HG02588 (cell line): Measurements from ENCODE around the gene SLC16A6.
"Not testable (repeated sequence)": the region's sequence is repeated elsewhere in the genome, so short reads cannot be mapped to it uniquely, and the experiment has no call there.

Experiments
- ATAC-seq: cut with Tn5 transposase; IDR thresholded peaks from one replicate; pipeline ENCODE4 v1.9.1; 2021; ENCODE audit warnings: mild to moderate bottlenecking, moderate library complexity; ENCODE audit not compliant: unreplicated experiment

Gene SLC16A6

DNA sequence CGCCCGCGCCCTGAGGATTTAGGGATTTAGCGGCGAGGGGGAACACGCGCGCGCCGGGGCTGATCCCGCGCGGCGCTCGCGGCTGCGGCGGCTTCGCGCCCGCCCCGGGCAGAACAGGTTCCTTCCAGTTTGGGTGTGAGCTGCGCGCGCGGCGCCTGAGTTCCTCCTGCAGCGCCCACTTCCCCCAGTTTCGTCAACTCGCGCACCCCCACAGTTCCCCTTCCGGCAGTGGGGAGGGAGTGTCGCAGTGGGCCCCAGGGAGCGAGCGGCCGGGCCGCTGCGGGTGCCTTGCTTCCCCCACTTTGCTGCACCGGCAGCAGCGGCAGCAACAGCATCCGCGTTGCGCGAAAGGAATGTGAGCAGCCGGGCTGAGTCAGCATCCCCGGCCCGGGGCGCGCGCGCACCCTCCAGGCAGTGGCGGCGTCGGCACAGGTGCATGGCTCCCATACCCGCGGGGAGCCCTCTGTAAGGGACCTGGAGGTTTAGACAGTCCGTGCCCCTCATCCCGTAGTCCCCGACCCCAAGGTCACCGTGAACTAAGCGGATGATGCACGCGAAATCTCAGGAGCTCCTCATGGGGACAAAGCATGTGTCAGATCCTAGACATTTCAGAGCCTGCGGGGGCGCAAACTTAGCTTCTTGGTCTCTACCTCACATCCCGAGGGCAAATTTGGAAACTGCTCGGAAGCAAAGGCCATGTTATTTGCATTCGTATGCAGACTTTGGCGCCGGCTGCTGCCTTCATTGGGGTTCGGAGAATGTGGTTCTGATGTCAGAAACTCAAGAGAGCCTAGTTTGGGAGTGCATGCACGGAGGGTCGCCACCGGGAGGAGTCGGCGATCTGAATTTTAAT is 1.1 kb upstream of the SLC16A6 start:
- ATAC-seq = peak; percentile 60

DNA sequence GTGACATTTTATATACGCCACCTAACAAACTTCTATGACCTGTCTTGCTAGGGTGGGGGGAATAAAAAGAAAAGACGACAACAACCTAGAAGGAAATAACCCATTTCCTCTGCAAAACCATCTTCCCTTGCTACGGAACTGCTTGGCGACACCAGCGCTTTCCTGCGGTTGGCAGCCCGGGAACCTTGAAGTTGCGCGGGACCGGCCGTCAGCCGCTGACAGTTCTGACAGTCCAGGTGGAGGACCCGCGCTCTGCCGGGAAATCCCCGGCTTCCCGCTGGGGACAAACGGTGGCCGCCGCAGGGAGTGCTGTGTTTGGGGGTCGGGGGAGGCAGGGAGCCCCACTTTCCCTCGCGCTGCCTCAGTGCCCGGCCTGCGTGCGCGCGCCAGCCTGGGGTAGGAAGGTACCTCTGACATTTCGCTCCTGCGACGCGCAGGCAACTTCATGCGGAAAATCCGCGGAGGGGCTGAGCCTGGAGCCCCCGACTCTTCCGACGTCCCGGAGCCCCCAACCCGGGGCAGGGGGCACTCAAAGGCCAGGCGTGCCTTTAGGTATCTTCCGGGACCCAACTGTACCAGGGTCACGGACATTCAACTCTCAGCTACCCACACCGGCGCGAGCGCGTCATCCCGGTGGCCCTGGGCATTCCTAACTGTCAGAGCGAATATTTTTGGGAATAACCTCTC is 516 bp downstream of the SLC16A6 start:
- no peak for ATAC-seq

DNA sequence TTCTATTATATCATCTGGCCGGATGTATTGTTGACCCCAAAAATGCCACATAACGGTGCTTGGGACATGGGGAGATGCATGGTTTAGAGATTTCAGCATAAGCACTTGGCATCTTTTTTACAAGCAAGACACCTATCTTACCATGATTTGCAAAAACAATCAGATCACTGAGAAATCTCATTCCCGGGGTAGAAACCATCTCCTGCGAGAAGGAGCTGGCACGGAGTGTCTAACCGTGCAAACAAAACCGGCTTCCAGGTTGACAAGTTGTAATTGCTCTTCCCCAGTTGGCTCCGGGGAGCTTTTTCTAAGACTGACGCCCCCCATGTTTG is 1.0 kb downstream of the SLC16A6 start:
- no peak for ATAC-seq

DNA sequence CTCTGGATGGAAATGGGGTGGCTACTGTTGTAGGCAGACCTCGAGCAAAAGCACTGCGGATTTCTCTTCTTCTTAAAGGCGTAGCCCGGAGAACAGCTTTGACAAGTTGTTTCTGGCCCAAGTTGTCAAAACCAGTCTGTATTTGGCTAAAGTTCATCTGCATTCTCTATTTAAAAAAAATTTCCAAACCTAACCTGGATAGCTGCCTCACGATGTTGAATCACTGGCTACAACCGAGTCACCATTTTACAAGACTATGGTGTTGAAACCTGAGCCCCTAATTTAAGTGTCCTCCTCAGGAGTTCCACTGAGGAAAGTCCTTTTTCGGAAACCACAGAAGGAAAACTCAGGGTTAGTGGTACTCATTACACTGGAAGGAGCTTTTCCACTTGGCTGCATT is 1.5 kb downstream of the SLC16A6 start:
- no peak for ATAC-seq

DNA sequence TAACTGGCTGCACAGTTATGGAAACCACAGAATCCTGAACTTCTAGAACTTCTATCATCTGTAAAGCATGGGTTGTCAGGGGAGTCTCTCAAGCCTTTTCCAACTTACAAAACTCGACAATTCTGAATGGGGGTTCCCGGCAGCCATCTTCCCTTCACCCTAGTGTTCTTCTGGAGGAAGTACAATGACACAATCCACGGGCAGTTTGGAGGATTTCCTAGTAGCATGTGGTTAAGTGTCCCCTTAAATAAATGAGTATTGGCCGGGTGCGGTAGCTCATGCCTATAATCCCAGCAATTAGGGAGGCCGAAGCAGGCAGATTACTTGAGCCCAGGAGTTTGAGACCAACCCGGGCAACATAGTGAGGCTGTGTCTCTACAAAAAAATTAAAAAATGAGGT is 2.1 kb downstream of the SLC16A6 start:
- ATAC-seq = no peak

DNA sequence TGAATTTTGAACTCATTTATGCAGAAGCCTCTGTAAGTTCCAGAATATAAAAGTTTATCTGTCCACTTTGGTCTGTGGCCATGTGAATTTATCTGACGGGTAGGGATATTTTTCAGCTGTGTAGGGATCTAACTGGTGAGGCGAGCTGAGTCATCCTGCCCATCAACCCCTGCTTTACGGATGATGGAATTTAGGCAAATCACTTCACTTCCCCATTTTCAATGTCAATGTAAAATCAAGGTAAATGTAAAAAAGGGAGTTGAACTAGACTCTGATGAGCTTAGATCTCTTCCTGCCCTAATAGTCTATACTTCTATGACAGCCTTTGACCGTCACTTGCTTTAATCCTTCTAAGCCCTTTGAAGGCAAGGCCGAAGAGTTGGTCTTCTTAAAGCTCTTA is 2.6 kb downstream of the SLC16A6 start:
- ATAC-seq = no peak

DNA sequence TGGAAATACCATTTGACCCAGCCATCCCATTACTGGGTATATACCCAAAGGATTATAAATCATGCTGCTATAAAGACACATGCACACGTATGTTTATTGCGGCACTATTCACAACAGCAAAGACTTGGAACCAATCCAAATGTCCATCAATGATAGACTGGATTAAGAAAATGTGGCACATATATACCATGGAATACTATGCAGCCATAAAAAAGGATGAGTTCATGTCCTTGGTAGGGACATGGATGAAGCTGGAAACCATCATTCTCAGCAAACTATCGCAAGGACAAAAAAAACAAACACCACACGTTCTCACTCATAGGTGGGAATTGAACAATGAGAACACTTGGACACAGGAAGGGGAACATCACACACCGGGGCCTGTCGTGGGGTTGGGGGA is 9.0 kb downstream of the SLC16A6 start:
- not testable (repeated sequence) for ATAC-seq

DNA sequence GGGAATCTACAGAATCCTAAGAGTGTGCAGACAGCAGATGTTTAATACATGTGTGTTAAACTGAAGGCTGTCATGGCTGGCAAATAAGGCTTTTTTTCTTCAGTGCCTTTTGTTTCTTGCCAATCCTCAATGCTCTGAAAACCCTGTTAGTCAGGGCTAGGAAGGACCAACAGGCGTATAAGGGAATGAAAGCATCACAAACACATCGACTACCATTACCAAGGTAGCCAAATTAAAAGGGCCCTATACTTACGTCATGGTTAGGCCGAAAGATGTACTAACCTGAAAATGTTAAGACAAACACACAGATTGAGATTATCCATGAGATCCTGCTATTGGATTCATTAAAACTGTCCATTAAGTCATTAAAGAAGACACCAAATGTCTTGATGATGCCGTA is 13.1 kb downstream of the SLC16A6 start:
- no peak for ATAC-seq

DNA sequence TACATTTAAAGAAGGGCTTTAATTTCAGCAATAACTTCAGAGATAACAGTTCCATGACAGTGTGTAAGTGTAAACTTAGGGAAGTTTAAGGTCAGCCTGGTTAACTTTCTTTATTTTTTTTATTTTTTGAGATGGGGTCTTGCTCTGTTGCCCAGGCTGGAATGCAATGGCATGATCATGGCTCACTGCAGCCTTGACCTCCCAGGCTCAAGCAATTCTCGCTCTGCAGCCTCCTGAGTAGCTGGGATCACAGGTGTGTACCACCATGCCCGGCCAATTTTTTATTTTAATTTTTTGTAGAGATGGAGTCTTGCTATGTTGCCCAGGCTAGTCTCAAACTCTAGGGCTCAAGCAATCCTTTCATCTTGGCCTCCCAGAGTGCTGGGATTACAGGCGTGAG is 14.6 kb downstream of the SLC16A6 start:
- ATAC-seq = not testable (repeated sequence)

DNA sequence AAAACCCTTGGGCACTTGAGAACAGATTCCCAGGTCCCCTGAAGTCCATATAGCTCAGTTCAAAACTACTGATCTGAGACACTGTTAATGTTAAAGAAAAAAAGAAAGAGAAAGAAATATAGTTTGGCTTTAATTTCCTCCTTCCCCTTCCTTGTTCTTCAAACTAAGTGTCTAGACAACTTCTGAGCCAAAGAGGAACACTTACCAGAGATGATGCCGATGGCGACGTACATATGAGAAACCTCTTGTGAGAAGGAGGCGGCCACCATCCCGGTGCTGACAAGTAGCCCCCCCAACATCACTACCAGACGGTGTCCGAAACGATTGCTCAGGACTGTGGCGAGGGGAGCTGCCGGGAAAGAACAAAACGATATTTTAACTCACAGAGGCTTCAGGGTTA is 17.2 kb downstream of the SLC16A6 start:
- no peak for ATAC-seq

DNA sequence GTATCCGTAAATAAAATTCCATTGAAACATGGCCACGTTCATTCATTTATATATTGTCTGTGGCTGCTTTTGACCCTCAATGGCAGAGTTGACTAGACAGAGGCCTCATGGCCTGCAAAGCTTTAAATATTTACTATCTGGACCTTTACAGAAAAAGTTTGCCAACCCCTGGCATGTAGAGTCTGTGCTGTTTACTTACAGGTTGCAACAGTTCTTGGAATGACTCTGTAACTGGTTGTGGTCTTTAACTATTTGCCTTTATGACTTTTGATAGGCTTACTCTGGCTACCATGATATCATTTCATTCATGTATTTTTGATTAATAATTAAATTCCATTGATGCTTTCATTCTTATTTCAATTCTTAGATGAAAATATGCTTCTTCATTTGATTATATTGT is 25.1 kb downstream of the SLC16A6 start:
- ATAC-seq = not testable (repeated sequence)

DNA sequence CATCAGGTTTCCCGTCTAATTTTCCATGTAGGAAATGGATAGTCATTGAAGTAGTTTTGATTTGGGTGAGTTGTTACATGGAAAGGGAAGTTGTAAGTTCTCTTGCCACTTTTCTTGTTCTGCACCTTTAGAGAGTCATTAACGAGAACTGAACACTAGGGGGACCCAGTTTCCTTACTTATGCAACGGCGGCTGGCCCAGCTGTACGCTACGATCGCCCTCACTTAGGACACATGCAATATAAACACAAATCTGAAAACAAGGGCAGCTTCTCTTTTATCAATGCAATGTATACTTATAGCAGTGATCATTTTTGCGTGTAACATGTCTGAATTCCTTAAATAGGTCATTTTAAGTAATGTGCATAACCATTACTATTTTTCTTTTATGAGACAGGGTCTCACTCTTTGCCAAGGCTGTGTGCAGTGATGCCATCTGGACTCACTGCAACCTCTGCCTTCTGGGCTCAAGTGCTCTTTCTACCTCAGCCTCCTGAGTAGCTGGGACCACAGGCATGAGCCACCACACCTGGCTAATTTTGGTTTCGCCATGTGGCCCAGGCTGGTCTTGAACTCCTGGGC is 27.7 kb downstream of the SLC16A6 start:
- ATAC-seq = peak; percentile 32

DNA sequence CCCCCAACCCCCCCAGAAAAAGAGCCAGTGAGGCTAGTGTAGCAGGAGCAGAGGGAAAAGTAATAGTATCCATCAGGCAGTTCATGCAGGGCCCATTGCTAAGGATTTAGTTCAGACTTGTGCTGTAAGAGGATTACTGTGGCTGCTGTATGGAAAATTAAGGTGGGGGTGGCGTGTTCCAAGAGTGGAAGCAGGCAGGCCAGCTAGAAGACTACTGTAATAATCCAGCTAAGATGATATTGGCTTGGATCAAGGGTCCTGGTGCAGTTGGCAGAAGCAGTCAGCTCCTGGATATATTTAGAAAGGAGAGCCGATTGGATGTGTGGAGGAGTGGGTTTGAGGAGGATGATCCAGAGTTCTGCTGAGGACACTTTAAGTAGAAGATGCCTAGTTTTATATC is 28.5 kb downstream of the SLC16A6 start:
- ATAC-seq = not testable (repeated sequence)

DNA sequence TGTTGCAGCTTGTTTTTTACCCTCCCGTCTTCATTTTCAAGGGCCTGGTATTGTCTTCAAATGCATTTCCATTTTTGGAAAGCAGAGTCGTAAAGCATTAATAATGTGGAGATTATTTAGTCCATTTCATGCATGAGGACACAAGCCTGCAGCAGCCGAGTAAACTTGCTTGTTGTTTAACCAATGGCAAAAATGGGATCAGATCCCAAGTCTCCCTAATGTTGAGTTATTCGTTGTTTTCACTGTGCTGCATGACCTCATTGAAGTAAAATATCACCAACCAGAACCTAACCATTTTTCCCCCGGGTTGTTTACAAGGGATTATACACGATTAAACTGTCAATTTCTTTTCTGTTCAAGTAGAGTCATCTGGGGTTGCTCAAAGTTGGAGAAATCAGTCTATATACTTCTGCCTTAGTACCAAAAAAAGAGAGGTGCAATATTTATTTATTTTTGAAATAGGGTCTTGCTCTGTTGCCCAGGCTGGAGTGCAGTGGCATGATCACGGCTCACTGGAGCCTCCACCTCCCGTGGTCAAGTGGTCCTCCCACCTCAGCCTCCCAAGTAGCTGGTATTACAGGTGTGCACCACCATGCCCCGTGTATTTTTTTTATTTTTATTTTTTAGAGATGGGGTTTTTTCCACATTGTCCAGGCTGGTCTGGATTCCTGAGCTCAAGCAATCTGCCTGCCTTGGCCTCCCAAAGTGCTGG is 30.7 kb downstream of the SLC16A6 start:
- no peak for ATAC-seq

DNA sequence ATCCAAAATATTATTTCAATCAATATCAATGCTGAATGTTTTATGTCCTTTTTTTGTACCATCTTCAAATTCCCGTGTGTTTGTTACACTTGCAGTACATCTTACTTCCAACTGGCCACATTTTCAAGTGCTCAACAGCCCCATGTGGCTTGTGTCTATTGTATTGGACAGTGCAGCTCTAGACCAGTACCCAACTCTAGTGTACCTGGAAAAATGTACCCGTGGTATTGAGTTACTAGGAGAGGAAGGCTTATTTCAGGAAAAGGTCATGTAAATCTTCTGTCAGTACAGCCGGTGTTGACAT is 31.3 kb downstream of the SLC16A6 start:
- not testable (repeated sequence) for ATAC-seq

DNA sequence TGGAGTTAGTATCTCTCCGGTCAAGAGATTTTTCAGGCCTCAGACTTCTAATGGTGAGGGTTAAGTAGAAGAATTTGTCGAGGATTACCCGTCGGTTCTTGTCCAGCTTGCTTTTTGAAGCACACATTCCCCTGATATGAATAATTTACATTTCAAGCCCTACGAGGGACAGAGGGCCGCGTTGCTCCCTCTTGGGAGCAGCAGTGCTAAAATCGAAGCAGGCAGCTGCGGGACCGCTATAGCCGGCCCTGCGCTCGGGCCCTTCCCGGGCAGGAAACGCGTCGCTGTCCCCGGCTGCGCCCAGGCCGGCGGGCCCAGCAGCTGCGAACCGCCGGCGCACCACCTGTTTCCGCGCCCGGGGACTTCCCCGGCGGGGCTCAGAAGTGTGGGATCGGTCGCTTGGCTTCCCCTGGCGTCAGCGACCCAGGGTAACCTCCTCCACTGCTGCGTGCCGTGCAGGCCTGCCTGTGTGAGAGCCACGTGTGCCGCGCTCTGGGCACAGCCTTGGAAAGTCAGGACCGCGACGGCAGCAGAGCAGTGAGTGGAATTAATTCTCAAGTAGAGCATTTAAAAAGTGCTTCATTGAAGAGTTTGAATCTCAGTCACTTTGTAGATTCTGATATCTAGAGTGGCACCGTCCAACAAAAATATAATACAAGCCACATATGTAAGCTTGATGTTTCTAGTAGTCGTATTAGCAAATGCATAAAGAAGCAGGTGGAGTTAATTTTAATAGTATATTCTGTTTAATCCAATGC is 31.9 kb downstream of the SLC16A6 start:
- ATAC-seq = peak; percentile 94

DNA sequence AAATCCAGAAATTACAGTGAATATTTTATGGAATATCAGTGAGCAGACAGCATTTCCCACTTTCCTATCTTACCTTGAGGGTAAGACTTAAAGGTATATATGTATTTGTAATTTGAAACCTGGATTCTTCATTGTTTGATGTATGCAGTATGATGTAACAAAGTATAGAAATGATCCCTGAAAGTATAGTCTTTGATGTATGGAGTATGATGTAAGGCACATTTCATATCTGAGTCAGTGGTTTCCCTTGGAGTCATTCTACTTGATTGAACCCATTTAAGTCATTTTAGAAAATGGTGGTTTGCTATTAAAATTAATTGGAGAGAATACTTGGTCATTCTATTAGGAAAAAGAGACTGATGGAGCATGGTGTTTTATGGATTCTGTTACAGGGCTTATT is 33.0 kb downstream of the SLC16A6 start:
- no peak for ATAC-seq

DNA sequence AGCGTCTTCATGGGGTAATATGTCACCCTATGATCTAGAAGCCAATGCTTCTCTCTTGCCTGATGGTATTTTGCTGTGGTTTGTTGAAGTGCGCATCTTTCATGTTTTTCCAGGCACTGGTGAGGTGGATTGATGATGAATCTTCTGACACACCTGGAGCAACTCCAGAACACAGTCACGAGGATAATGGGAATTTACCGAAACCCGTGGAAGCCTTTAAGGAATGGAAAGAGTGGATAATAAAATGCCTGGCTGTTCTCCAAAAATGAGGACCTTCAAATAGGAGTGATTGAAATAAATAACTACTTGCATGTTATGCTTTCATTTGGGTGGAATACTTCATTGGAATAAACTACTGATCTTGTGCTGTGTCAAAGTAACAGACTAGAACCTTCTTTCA is 34.2 kb downstream of the SLC16A6 start:
- not testable (repeated sequence) for ATAC-seq

DNA sequence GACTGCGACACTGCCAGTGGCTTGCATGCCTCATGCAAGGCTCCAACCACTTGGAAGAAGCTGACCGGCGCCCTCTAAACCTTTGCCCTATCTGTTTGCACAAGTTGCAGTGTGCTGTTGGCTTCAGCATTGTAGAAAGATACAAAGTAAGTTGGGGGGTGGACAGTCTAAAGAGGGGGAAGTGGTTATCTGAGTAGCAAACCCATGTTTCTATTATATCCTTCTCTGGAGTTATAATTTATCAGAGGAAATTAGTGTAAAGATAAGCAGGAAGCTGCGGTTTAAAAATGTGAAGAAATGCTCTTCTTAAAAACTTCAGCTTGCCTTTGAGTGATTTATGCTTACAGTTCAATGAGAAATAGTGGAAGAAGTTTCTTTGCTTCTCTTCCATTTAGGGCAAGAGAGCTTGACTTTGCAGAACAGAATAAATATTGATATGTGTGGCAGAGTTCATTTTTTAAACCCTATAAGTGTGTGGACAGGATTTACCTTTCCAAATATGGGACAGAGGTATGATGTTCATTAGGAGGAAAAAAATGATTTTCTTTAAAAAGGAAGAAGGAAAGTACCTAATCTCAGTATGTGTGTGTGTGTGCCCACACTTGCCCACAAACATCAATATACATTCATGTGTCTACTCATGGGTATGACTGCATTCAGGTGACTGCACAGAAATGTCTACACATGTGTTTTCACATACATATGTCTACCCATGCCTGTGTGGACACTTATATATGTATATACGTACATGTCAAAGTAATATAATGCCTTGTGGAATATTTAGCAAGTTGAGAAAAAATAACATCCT is 35.0 kb downstream of the SLC16A6 start:
- no peak for ATAC-seq

DNA sequence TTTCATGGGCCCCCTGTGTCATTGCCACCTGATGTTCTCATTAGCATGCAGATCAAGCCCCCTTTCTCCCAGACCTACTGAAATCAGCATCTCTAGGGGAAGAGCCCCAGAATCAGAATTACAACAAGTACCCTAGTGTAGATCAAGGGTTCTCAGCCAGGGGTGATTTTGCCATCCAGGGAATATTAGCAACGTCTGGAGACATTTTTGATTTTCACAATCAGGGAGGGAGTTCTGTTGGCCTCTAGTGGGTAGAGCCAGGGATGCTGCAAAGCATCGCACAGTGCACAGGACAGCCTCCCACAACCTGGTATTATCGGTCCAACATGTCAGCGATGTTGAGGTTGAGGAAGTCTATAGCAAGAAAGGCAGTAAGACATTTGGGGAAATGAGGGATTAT is 35.8 kb downstream of the SLC16A6 start:
- no peak for ATAC-seq
